IMR-90 (cell line): ENCODE results near the gene CHST1. TPM values are rescaled to one million over a fixed set of nuclear protein-coding genes. Genes with fewer than 3 reads are reported as not detected.

Experiments
- ATAC-seq: fragments of 200-7000 bp; cut with Tn5 transposase; 2 replicates; pipeline ENCODE4 v1.9.1; 2020; ENCODE audit warnings: low read depth, mild to moderate bottlenecking, moderate library complexity
- BruUV-seq: library from RNA; stranded (reverse); fragments of 400-500 nt; replicated peaks from 2 replicates; lab custom pipeline; 2021; lab: Mats Ljungman, UMichigan
- CTCF ChIA-PET: fragments of 300-600 bp; formaldehyde crosslinking; extraction: SDS; loops from one replicate; lab custom pipeline; 2021; ENCODE audit warnings: antibody characterized with exemption; lab: Yijun Ruan, JAX
- POLR2A ChIA-PET: fragments of 300-600 bp; sonication (Branson Sonifier 250); formaldehyde crosslinking; loops from one replicate; lab custom pipeline; 2022; ENCODE audit warnings: antibody characterized with exemption; ENCODE audit not compliant: unreplicated experiment; lab: Charles Lee
- DNase-seq: peaks from one replicate; pipeline ENCODE4 v3.0.0; 2013
- H2AFZ ChIP-seq: replicated peaks from 2 replicates; pipeline ENCODE3; 2013; ENCODE audit warnings: low read length, mild to moderate bottlenecking; ENCODE audit not compliant: poor library complexity
- H2AK5ac ChIP-seq: 2 replicates; pipeline ENCODE4 v1.6.1; 2013; ENCODE audit warnings: low read depth, low read length, inconsistent platforms
- H2AK9ac ChIP-seq: replicated peaks from 2 replicates; pipeline ENCODE3; 2013; ENCODE audit warnings: mild to moderate bottlenecking, low read depth, low read length, moderate library complexity; ENCODE audit not compliant: poor library complexity
- H2BK120ac ChIP-seq: 2 replicates; pipeline ENCODE4 v1.6.1; 2013; ENCODE audit warnings: low read depth, low read length, inconsistent platforms
- H2BK15ac ChIP-seq: 3 replicates; pipeline ENCODE4 v1.6.1; 2013; ENCODE audit warnings: low read depth, low read length, inconsistent platforms
- H2BK20ac ChIP-seq: 2 replicates; pipeline ENCODE4 v1.6.1; 2013; ENCODE audit warnings: low read depth, mild to moderate bottlenecking, inconsistent platforms, low read length, moderate library complexity
- H2BK5ac ChIP-seq: 2 replicates; pipeline ENCODE4 v1.6.1; 2013; ENCODE audit warnings: mild to moderate bottlenecking, low read depth, low read length, inconsistent platforms; ENCODE audit not compliant: poor library complexity, severe bottlenecking
- H3K14ac ChIP-seq: replicated peaks from 2 replicates; pipeline ENCODE4 v1.6.1; 2013; ENCODE audit warnings: low read depth, low read length, inconsistent platforms
- H3K18ac ChIP-seq: 2 replicates; pipeline ENCODE4 v1.6.1; 2013; ENCODE audit warnings: low read depth, low read length, control low read depth
- H3K23ac ChIP-seq: 2 replicates; pipeline ENCODE4 v1.6.1; 2013; ENCODE audit warnings: low read depth, low read length, inconsistent platforms
- H3K27ac ChIP-seq: 2 replicates; pipeline ENCODE4 v1.5.1; 2013; ENCODE audit warnings: mild to moderate bottlenecking, control low read depth, low read length; ENCODE audit not compliant: insufficient read depth
- H3K27me3 ChIP-seq: 2 replicates; pipeline ENCODE4 v1.6.1; 2013; ENCODE audit warnings: low read length; ENCODE audit not compliant: control insufficient read depth, insufficient read depth
- H3K36me3 ChIP-seq: 2 replicates; pipeline ENCODE4 v1.6.1; 2013; ENCODE audit warnings: low read length, mixed read lengths; ENCODE audit not compliant: control insufficient read depth, insufficient read depth
- H3K4ac ChIP-seq: 2 replicates; pipeline ENCODE4 v1.6.1; 2013; ENCODE audit warnings: low read depth, low read length, inconsistent platforms
- H3K4me1 ChIP-seq: 2 replicates; pipeline ENCODE4 v1.6.1; 2013; ENCODE audit warnings: low read length, mixed read lengths; ENCODE audit not compliant: control insufficient read depth, insufficient read depth
- H3K4me2 ChIP-seq: 2 replicates; pipeline ENCODE4 v1.6.1; 2013; ENCODE audit warnings: low read depth, mild to moderate bottlenecking, control low read depth, low read length, moderate library complexity
- H3K4me3 ChIP-seq: 2 replicates; pipeline ENCODE4 v1.5.1; 2013; ENCODE audit warnings: low read depth, mild to moderate bottlenecking, control low read depth, low read length, moderate library complexity; ENCODE audit not compliant: insufficient read depth
- H3K56ac ChIP-seq: 2 replicates; pipeline ENCODE4 v1.6.1; 2013; ENCODE audit warnings: low read length, inconsistent platforms; ENCODE audit not compliant: insufficient read depth; ENCODE audit errors: extremely low read depth
- H3K79me1 ChIP-seq, 2 experiments: 2 replicates each; pipeline ENCODE4 v1.6.1; 2013; ENCODE audit warnings: low read length in 2 of 2, inconsistent platforms in 1 of 2, low read depth in 1 of 2
- H3K9ac ChIP-seq: 2 replicates; pipeline ENCODE4 v1.6.1; 2013; ENCODE audit warnings: low read depth, low read length, control low read depth
- H3K9me1 ChIP-seq: 2 replicates; pipeline ENCODE4 v1.6.1; 2013; ENCODE audit warnings: low read length, inconsistent platforms; ENCODE audit not compliant: insufficient read depth
- H3K9me3 ChIP-seq: 2 replicates; pipeline ENCODE4 v1.6.1; 2013; ENCODE audit warnings: low read length; ENCODE audit not compliant: control insufficient read depth, insufficient read depth
- H4K20me1 ChIP-seq: 2 replicates; pipeline ENCODE4 v1.6.1; 2013; ENCODE audit warnings: low read length, inconsistent platforms; ENCODE audit not compliant: insufficient read depth
- H4K5ac ChIP-seq: 2 replicates; pipeline ENCODE4 v1.6.1; 2013; ENCODE audit warnings: mild to moderate bottlenecking, low read depth, low read length, control low read depth
- H4K8ac ChIP-seq, 2 experiments: 2 replicates each; pipeline ENCODE4 v1.6.1; 2013; ENCODE audit warnings: low read depth in 2 of 2, low read length in 2 of 2, control low read depth in 1 of 2, inconsistent platforms in 1 of 2
- H4K91ac ChIP-seq: 2 replicates; pipeline ENCODE4 v1.6.1; 2013; ENCODE audit warnings: low read depth, low read length, inconsistent platforms; ENCODE audit not compliant: insufficient read depth
- BHLHE40 ChIP-seq: fragments of 150-350 bp; IDR thresholded peaks from 2 replicates; pipeline ENCODE4 v1.6.1; 2016; ENCODE audit warnings: mild to moderate bottlenecking, low read depth, low read length
- CEBPB ChIP-seq: IDR thresholded peaks from 2 replicates; pipeline ENCODE4 v1.6.1; 2012; ENCODE audit warnings: low read depth, low read length, improper control_type of control experiment
- NFE2L2 ChIP-seq: fragments of 150-350 bp; IDR thresholded peaks from 2 replicates; pipeline ENCODE4 v1.6.1; 2016; ENCODE audit warnings: low read depth, mild to moderate bottlenecking, low read length
- POLR2A ChIP-seq: IDR thresholded peaks from 2 replicates; pipeline ENCODE4 v1.6.1; 2012; ENCODE audit warnings: mild to moderate bottlenecking, low read depth, low read length
- SMC3 ChIP-seq: fragments of 150-350 bp; IDR thresholded peaks from 2 replicates; pipeline ENCODE4 v1.6.1; 2016; ENCODE audit warnings: low read depth, mild to moderate bottlenecking, antibody characterized with exemption, low read length, moderate library complexity
- WGBS, 2 experiments: methylation state at CpG; one replicate each; pipeline versions ENCODE4 v1.1.5 to v1.1.7; 2013; ENCODE audit warnings: missing lambda C conversion rate in 2 of 2; ENCODE audit not compliant: insufficient read length in 1 of 2; ENCODE audit errors: extremely low coverage in 2 of 2; 5-methylcytosine and 5-hydroxymethylcytosine counted together
- dilution Hi-C: fragments of 300-500 bp; cut with HindIII; formaldehyde crosslinking; loops from one replicate; pipeline ENCODE4 v1.14.3; 2018; ENCODE audit warnings: low sequenced_read_pairs; ENCODE audit not compliant: unreplicated experiment
- in situ Hi-C: fragments of 300-500 bp; cut with MboI; formaldehyde crosslinking; loops from 3 replicates; pipeline ENCODE4 v1.14.3; 2019; ENCODE audit warnings: low sequenced_read_pairs, inconsistent platforms, mixed read lengths
- intact Hi-C: fragments of 100-400 bp; cut with micrococcal nuclease; formaldehyde crosslinking; loops from 2 replicates; pipeline ENCODE4 v1.10.0; 2022
- polyA plus RNA-seq, 3 experiments: library from polyadenylated mRNA; depleted of rRNA; stranded (reverse); fragments of >200 nt; gene quantifications; 2 replicates each; pipeline ENCODE4 v1.2.3, GENCODE V29; 2012; ENCODE audit warnings: low replicate concordance in 1 of 3
- total RNA-seq: library from RNA; depleted of rRNA; stranded (reverse); fragments of >200 nt; gene quantifications from 2 replicates; pipeline ENCODE4 v1.2.3, GENCODE V29; 2012

CHST1 gene
- total and polyA plus RNA-seq, 2 of the 4 experiments (the other 2 are of a cell fraction): 0.21 TPM; not detected in 1

GRCh38 chr11:45643598-45644260, 21.7 kb downstream of the CHST1 start:
- Histone ChIP-seq H4K8ac (no peak overlapping the region), H2BK20ac (no peak overlapping the region), H2AFZ (no peak overlapping the region), H2AK9ac (no peak overlapping the region), H3K27me3 (peaks cover 4% of the 10 kb centered on the region; the same call in 1 of the 2 replicates), H3K9me1 (no peaks in the 10 kb centered on the region), H3K9me3 (no peaks in the 10 kb centered on the region), H3K56ac (no peak overlapping the region), H3K14ac (no peak overlapping the region), H2AK5ac (no peak overlapping the region), H3K36me3 (no peaks in the 10 kb centered on the region), H3K18ac (no peak overlapping the region), H3K79me1 (no peaks in the 10 kb centered on the region), H3K4me2 (no peak overlapping the region), H3K23ac (no peak overlapping the region), H3K9ac (no peak overlapping the region), H4K91ac (no peak overlapping the region), H4K20me1 (no peaks in the 10 kb centered on the region), H4K5ac (no peak overlapping the region), H2BK120ac (no peak overlapping the region), H3K4me3 (no peak overlapping the region), H3K4ac (no peak overlapping the region), H2BK15ac (no peak overlapping the region), H3K4me1 (no peaks in the 10 kb centered on the region), H2BK5ac (no peak overlapping the region), H3K27ac (no peak overlapping the region)
- no peak for TF ChIP-seq BHLHE40
- no peak for TF ChIP-seq SMC3
- TF ChIP-seq NFE2L2: no peak
- no peak for TF ChIP-seq CEBPB
- TF ChIP-seq POLR2A: no peak
- no CpG with 5 or more reads among the region's 7 CpGs for WGBS, 2 experiments
- in situ Hi-C loops (no loop called here), dilution Hi-C loops (no loop called here), intact Hi-C loops (no loop called here)
- ATAC-seq: no peak
- BruUV-seq: no TSS peak
- POLR2A ChIA-PET: no interaction called here
- CTCF ChIA-PET: no interaction called here
- DNase-seq: no peak
